ENCODE data around the gene KAZN.
A peak's percentile ranks its signal among the peaks of the same experiment; 100 is the strongest.

Gene KAZN

GRCh38 chr1:14937288-14937949, 338.9 kb downstream of the KAZN start:
- TF ChIP-seq CEBPB (IDR thresholded peaks at IDR 0.05) (no peak), NFIC (IDR thresholded peaks at IDR 0.05) (no peak), USF1 (IDR thresholded peaks at IDR 0.05) (no peak), REST (IDR thresholded peaks at IDR 0.05; ENCODE audit: low read depth) (no peak), ZBTB7A (IDR thresholded peaks at IDR 0.05; ENCODE audit: low read depth) (no peak), TAF1 (IDR thresholded peaks at IDR 0.05; ENCODE audit: low read depth) (no peak), MAX (IDR thresholded peaks at IDR 0.05) (no peak)

GRCh38 chr1:14939527-14940284, 341.2 kb downstream of the KAZN start:
- TF ChIP-seq TCF12 (IDR thresholded peaks at IDR 0.05; ENCODE audit: low read depth) (no peak), NFIC (IDR thresholded peaks at IDR 0.05) (no peak), RAD21 (IDR thresholded peaks at IDR 0.05; ENCODE audit: low read depth) (no peak), ZBTB7A (IDR thresholded peaks at IDR 0.05; ENCODE audit: low read depth) (no peak), REST (IDR thresholded peaks at IDR 0.05; ENCODE audit: low read depth) (no peak), TAF1 (IDR thresholded peaks at IDR 0.05; ENCODE audit: low read depth) (no peak), EP300 (IDR thresholded peaks at IDR 0.05; ENCODE audit: borderline replicate concordance) (no peak), MAX (IDR thresholded peaks at IDR 0.05) (no peak), FOXM1 (IDR thresholded peaks at IDR 0.05; ENCODE audit: borderline replicate concordance, low read depth) (no peak), EGR1 (IDR thresholded peaks at IDR 0.05) (0 out of 2 replicates have a peak, but pooled peaks have one; percentile 30), USF1 (IDR thresholded peaks at IDR 0.05) (peak; percentile 92), CREB1 (IDR thresholded peaks at IDR 0.05; ENCODE audit: low read depth) (no peak)

- no peak for TF ChIP-seq CREB1 (IDR thresholded peaks at IDR 0.05; ENCODE audit: low read depth)
- TF ChIP-seq USF1 (IDR thresholded peaks at IDR 0.05), result no peak
- no peak for TF ChIP-seq TCF12 (IDR thresholded peaks at IDR 0.05; ENCODE audit: low read depth)
- TF ChIP-seq TEAD4 (IDR thresholded peaks at IDR 0.05), result no peak
- TF ChIP-seq YY1 (IDR thresholded peaks at IDR 0.05; ENCODE audit: low read depth), result no peak
- no peak for TF ChIP-seq RAD21 (IDR thresholded peaks at IDR 0.05; ENCODE audit: low read depth)
- no peak for TF ChIP-seq CEBPB (IDR thresholded peaks at IDR 0.05)
- TF ChIP-seq NFIC (IDR thresholded peaks at IDR 0.05), result no peak
- no peak for TF ChIP-seq EGR1 (IDR thresholded peaks at IDR 0.05)
- TF ChIP-seq MAX (IDR thresholded peaks at IDR 0.05), result no peak
- TF ChIP-seq TAF1 (IDR thresholded peaks at IDR 0.05; ENCODE audit: low read depth), result no peak
- TF ChIP-seq FOXM1 (IDR thresholded peaks at IDR 0.05; ENCODE audit: borderline replicate concordance, low read depth), result no peak
- no peak for TF ChIP-seq EP300 (IDR thresholded peaks at IDR 0.05; ENCODE audit: borderline replicate concordance)
- no peak for TF ChIP-seq ZBTB7A (IDR thresholded peaks at IDR 0.05; ENCODE audit: low read depth)
These were observed 341.9 kb downstream of the KAZN start for GRCh38 chr1:14940285-14940870.

- TF ChIP-seq CEBPB (IDR thresholded peaks at IDR 0.05) (no peak), TCF12 (IDR thresholded peaks at IDR 0.05; ENCODE audit: low read depth) (peak; percentile 22; the same call in 1 of the 2 replicates), MAX (IDR thresholded peaks at IDR 0.05) (no peak), TEAD4 (IDR thresholded peaks at IDR 0.05) (no peak), NFIC (IDR thresholded peaks at IDR 0.05) (no peak), YY1 (IDR thresholded peaks at IDR 0.05; ENCODE audit: low read depth) (no peak), CREB1 (IDR thresholded peaks at IDR 0.05; ENCODE audit: low read depth) (no peak)
These were observed 343.4 kb downstream of the KAZN start for GRCh38 chr1:14941864-14942263.
